ENCODE results near the gene C2CD3.

C2CD3 gene

DNA sequence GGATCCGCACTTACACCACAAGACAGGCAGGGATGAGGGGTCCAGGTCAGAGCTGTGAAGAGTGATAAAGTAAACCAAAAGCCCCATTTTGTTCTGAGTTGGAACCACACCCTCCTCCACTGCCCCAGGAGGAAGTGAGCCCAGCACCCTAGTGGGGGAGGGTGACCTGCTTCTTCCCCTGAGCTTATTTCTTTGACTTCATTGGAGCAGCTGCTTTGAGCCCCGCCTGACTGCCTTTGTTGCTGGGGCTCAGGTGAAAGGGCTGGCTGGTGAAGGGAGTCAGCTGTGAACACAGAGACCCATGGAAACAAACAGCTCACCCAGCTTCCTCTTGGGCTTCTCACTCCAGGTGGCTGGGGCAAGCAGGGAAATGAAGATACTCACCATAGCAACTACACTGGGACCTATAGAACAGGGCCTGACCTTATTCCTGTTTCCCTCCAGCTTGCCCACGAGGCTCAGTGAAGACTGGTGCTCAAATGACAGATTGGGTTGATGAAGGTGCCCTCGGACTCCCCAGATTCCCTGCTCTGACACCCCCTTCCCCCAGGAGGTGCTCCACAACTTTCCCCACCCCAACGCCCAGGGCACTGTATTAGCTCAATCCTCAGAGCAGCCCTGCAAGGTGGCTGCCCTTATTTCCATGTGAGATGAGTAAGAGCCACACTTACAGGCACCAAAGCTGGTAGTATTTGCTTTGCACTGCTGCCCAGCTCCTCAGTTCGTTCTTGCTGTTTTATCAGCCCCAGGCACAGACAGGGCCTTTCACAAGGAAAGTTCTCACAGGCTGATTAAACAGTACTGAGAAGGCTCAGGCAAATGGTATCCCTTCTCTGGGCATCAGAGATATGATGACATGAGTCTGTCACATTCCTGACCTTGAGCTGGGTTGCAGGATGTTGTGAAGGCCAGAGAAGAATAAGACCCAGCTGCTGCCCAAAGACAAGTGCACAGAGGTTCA, 190.5 kb downstream of the C2CD3 start:
- peak; percentile 86 for DNase-seq (ENCODE audit: low spot score)

DNA sequence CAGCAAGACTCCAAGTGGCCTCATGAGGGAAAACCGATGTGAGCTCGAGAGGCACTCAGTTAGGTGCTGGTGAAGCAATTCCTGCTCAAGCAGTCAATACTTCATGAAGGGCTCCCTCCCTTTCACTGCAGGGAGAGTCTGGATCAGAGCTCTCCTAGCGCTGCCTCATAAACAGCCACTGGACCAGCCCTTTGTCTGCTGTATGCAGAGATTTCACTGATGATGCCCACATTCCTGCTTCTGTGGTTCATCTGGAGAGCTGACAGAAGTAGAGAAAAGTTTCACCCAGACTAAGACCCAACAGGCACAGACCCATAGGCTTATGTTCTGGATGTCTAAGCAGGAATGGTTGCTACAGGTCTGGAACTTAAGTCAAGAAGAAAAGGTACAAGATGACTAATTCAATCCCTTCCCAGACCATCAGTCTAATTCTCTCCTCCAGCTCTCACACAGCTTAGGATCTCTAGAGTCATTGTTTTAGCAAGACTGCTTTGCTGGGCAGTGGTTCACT, 192.2 kb downstream of the C2CD3 start:
- no peak for DNase-seq (ENCODE audit: low spot score)

DNA sequence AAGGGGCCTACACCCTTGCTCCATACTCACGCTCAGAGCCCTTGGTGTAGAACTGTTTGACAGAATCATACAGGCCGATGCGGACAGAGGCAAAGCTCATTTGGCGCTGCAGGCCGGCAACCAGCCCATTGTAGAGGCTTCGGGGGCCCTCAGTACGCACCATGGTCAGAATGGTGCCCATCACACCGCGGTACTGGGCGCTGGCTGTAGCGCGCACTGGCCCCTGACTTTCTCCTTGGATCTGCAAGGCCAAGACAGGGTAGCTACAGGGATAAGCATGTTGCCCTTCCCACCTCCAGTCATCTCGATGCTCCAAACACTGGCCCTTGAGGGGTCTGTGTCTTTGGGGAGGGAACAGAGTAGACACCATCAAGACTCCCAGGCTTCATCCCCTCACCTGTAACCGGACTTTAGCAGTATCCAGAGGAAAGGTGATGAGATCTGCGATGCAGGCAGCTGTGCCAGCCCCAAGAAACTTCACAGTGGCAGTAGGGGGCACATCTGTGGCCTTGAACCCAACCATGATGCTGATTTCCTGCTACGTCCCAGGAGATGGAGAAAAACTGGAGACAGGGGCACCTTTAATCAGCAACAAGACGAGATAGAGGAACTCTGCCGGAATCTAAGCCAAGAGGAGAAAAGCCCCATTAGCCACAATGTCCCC, 192.8 kb downstream of the C2CD3 start:
- no peak for DNase-seq (ENCODE audit: low spot score)

DNA sequence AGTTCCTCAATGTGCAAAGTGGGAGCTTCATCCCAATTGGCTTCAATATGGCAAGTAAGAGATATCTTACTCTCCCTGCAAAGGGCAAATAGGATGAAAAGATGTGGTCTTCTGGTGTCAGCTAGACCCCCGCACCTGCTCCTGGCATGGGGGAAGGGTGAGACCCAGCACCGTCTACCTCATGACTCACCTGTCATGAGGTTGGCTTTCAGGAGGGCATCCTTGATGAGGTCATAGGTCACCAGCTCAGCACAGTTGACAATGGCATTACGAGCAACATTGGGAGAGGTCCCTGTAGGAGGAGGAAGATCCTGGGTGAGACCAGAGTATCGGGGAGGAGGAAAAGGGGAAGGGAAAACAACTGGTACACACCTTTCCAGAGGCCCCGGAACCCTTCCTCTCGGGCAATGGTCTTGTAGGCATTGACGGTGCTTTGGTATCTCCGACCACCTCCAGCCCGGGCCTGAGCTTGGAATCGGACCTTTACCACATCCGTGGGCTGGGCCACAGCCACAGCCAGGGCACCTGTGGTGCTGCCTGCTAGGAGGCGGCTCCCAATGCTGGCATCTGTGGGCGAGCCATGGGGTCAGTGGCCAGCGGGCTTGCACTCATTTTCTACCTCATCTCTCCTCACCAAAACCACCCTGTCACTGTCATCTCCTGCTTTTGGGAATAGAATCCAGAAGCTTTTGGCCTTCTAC, 194.2 kb downstream of the C2CD3 start:
- DNase-seq (ENCODE audit: low spot score) = no peak

DNA sequence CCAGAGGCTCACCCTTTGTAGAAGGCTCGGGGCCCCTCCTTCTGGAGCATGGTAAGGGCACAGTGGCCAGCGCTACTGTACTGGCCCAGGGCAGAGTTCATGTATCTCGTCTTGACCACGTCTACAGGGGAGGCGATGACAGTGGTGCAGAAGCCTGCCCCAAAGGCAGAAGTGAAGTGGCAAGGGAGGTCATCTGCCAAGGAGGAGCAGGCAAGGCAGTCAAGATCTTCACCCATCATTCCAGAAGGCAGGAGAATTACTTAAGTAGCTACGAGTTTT, 195.4 kb downstream of the C2CD3 start:
- DNase-seq (ENCODE audit: low spot score) = no peak

DNA sequence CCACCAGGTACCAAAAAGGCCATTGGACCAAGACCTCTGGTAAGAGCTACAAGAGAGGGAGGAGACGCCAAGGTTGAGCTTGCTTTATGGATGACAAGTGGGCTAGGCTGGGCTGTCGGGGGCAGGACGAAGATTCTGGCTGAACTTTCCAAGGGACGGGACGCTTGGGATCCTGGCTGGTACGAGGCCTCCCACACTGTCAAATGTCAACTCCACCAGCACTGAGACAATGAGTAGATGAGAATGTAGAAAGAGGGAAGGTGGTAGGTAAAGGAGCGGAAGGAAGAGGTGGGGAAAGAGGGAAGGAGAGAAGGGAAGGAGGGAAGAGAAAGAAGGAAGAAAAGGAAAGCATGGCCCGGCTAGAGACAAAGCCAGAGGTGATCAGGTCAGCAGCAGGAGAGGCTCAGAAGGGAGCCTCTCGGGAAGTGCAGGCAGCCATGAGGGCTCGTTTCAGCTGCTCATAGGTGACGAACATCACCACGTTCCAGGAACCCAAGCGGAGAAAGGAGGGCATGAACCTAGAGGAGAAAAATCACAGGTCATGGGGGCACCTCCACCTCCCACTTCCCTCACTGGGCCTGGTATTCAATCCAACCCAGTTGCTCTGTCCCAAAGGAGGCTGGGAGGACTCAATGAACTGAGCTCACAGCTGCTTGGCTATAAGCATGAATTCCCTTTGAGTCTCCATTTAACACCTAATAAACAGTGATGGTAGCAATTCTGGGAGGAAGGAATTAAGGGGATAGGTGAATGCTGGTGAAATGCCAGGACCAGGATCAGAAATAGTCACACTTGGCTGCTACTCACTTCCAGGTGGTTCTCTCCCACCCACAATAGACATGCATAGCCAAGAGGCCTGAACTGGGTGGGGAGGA, 196.0 kb downstream of the C2CD3 start:
- no peak for DNase-seq (ENCODE audit: low spot score)

DNA sequence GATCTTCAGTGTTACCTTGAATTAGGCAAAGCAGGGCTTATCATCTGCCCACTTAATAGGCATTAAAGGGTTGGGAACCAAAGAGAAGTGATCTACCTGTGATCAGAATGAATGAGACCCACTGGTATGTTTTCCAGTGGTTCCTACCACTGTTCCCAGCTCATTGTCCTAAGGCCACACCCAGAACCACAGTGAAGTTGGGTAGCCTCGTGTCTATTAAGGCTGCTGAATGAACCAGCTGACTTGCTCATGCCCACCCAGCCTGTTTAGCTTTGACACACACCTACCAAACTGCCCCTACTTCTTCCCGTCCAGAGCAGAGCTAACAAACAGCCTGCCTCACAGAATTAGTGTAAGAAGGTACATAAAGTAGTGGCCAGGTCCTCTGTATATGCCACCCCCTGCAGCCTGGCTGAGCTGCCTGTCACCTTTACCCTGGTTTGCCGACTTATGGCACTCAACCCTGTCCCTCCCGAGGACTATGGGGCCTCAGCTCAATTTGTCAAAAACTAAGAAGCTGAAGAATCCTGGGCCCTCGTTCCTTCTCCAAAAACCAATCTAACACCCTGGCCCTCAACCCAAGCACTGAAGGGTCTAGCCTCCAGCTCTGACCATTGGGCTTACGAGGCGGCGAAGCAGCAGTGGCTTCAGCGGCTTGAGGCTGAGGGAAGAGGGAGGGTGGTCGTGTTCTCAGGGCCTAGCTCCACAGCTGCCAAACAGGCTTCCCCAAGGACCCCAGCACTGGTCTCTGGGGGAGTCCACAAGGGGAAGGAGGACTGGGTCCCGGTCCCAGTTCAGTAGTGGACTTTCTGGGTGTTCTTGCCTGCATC, 198.0 kb downstream of the C2CD3 start:
- DNase-seq (ENCODE audit: low spot score) = no peak

DNA sequence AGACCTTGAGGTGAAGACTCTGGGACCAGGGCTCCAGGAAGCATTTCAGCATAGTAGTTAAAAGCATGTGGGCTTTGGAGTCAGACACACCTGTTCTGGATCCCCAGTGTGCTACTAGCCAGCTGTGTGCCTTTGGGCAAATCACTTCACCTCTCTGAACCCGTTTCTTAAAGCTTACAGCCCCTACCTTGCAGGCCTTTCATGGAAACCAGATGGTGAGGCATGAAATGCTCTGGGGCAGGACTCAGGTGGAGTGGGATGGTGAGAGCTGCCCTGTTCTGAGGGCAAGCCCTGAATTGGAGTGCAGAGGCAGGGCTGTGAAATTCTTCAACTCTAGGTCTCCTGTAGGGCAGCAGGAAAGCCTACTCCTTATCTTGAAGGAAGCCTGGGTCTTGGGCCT, 198.6 kb downstream of the C2CD3 start:
- no peak for DNase-seq (ENCODE audit: low spot score)

DNA sequence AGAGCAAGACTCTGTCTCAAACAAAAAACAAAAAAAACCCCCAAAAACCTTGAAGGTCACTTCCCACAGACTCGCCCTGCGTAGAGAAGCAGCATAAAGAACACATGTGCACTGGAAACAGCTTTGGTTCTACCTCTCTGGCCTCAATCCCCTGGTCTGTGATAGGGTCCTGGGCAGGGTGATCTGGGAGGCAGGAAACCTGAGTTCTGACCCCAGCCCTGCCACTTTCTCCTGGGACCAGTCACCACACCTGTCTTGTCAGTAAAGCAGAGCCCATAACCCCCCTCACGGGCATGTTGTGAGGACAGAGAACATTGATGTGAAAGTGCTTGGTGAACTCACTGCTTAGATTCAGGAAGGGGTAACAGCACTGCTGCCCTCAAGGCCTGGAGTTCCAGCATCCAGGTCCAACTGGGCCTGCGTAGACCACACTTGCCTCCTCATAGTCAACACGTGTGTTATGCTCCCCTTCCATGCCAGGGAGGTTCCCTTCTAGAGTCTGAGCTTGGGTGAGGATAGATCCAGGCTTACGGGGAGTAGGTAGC, 199.6 kb downstream of the C2CD3 start:
- peak; percentile 41 for DNase-seq (ENCODE audit: low spot score)

DNA sequence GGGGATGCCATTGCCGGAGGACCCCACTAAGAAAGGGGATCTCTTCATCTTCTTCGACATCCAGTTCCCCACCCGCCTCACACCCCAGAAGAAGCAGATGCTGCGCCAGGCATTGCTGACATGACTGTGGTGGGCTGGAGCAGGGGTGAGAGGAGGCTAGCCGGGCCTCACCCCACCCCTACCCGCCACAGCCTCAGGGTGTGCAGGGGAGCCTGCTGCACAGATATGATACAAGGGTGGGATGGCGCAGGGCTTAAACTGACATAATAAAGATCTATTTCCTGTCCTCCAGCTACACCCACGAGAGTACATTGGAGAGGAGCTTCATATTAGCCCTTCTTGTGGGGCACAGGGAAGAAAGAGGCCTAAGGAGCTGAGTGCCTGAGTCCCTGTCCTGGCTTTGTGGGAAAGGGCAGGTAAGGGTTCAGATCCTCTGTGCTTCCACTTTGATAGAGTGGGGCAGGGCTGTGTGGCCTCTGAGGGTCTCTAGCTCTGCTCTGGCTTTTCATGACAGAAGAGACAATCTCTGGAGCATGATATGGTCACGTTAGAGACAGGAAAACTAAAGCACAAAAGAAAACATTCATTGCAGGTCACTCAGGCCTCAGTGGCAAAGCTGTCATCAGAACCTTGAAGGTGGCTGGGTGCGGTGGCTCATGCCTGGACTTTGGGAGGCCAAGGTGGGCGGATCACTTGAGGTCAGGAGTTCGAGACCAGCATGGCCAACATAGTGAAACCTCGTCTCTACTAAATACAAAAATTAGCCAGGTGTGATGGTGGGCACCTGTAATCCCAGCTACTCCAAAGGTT, 200.6 kb downstream of the C2CD3 start:
- DNase-seq (ENCODE audit: low spot score) = peak; percentile 71

DNA sequence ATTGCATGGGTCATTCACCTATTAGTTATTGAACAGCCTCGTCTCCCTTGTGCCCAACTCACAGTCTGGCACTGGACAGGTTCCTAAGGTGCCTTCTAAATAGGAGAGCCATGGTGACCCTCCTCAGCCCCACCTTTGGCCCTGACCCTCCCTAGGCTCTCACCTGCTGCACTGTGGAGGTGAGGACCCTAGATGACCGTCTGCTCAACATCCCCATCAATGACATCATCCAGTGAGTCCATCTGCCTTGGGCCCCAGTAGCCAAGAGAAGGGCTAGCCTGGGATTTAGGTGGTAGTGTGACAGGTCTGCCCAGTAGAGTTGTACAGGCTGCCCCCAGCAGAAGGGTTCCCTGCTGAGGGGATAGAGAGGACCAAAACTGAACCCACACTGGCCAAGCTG, 201.7 kb downstream of the C2CD3 start:
- no peak for DNase-seq (ENCODE audit: low spot score)

DNA sequence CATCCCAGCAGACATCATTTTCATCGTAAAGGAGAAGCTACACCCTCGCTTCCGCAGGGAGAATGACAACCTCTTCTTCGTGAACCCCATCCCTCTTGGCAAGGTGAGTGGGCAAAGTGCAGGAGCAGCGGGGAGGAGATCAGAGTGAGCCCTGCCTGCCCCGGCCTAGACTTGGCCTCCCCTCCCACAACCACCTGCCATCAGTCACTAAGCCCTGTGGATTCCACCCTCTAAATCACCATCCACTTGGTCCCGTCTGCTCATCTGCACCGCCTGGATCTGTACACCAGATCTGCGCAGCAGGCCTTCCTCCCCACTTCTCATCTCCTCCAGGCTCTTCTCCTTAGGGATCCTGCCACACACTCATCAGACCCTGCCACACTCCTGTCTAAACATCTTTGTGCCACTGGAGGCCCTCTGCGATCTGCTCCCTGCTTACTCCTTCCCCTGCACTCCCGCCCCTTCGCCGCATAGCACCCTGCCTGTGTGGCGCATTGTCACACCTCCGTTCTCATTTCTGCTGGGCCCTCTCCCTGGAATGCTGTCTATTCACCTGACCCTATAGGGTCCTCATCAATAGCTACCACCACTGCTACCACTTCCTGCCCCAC, 202.3 kb downstream of the C2CD3 start:
- no peak for DNase-seq (ENCODE audit: low spot score)

DNA sequence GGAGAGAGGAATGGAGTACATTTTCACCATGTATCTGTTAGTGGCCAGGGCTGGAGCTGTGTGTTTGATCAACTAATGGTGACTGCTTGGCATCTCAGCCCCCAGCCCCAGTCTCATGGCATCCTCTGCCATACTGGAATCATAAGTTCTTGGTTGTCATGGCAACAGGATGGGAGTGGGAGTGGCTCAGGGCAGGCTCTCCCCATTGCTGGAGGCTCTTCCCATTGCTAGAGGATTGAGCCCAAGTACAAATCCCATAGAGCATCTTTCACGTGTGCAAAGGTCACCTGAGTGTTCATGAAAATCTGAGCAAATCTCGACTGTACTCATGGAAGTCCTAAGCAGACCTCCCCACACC, 205.1 kb downstream of the C2CD3 start:
- no peak for DNase-seq (ENCODE audit: low spot score)

DNA sequence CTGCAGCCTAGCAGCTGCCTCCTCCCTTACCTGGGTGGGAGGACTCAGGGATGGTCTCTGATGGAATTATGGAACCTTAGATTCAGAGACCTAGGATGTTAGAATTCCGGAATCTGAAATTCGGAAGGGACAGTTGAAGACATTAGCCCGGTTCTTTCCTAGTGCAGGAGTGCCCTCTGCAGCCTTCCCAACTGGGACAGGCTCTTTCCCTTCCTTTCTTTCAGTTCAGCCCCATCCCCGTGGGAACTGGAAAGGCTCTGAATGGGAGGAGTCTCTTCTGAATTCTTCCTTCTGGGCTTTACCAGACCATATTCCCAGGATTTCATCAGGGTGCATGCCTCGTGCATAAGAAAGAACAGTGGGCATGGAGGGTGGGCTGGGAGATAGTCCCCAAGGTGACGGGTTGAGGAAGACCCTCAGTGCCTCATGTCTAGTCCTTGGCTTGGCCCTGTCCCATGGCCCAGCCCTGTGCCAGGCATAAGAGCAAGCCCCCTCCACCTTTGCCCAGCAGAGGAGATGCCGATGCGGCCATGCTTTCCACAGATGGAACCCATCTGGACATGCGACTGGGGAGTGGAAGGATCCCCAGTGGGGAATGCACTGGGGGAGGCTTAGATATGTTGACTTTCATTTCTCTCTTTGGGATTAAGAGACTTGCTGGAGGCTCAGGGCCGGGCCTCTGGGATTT, 205.6 kb downstream of the C2CD3 start:
- DNase-seq (ENCODE audit: low spot score) = no peak

DNA sequence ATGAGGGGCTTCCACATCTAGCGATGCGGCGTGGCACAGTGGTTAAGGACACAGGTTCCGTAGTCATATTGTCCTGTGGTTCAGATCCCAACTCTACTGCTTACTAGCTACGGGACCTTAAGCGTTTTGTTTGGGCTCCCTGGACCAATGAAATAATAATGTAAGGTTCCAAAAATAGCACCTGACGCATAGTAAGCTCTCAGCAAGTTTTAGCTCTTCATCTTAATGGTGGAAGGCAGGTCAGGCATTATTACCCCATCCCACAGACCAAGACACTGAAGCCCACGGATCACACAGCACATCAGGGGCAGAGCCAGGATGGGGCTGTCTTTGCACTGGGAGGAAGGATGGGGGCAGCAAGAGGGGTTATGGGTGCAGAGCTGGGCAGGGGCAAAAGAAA, 206.9 kb downstream of the C2CD3 start:
- DNase-seq (ENCODE audit: low spot score) = no peak
